Transverse colon (tissue), 4 donors: ENCODE measurements around the gene TNRC6B. TPM values are rescaled to one million over a fixed set of nuclear protein-coding genes. Genes with fewer than 3 reads are reported as not detected.

ENCODE experiments used
- DNase-seq: peaks from one replicate; pipeline ENCODE4 v3.0.0-alpha.2; 2019
- H3K27ac ChIP-seq, 4 donors: fragments of 200-600 bp; sonication (generic); 2 replicates each; pipeline ENCODE4 v1.5.1; 2016 to 2018; ENCODE audit warnings: inconsistent platforms in 4 of 4
- H3K27me3 ChIP-seq: fragments of 200-600 bp; sonication (generic); 2 replicates; pipeline ENCODE4 v1.5.1; 2017; ENCODE audit warnings: inconsistent platforms
- H3K36me3 ChIP-seq, 4 donors: fragments of 200-600 bp; sonication (generic); 2 replicates each; pipeline ENCODE4 v1.5.1; 2017 to 2019; ENCODE audit warnings: inconsistent platforms in 4 of 4
- H3K4me1 ChIP-seq, 4 donors: fragments of 200-600 bp; sonication (generic); 2 replicates each; pipeline ENCODE4 v1.5.1; 2017 to 2020; ENCODE audit warnings: inconsistent platforms in 4 of 4
- H3K4me3 ChIP-seq, 4 donors: fragments of 200-600 bp; sonication (generic); 1 replicate in 1 of 4; 2 replicates in 3 of 4; pipeline versions ENCODE4 v1.5.1 to v1.6.1; 2017 to 2019; ENCODE audit warnings: inconsistent platforms in 4 of 4
- H3K9me3 ChIP-seq, 2 donors: fragments of 200-600 bp; sonication (generic); 2 replicates each; pipeline ENCODE4 v1.5.1; 2017 to 2019; ENCODE audit warnings: inconsistent platforms in 2 of 2
- EP300 ChIP-seq: sonication (generic); formaldehyde crosslinking; IDR thresholded peaks from one replicate; pipeline ENCODE4 v1.6.1; 2017; ENCODE audit warnings: antibody characterized with exemption, low read depth
- POLR2A ChIP-seq: fragments of 450-650 bp; IDR thresholded peaks from one replicate; pipeline ENCODE4 v1.6.1; 2016; ENCODE audit warnings: antibody characterized with exemption, mild to moderate bottlenecking, moderate library complexity
- POLR2AphosphoS5 ChIP-seq, 3 donors: sonication (generic); formaldehyde crosslinking; IDR thresholded peaks; one replicate each; pipeline ENCODE4 v1.6.1; 2016; ENCODE audit warnings: antibody characterized with exemption in 3 of 3
- WGBS, 2 donors: methylation state at CpG; one replicate each; pipeline ENCODE4 v1.1.5; 2018; ENCODE audit warnings: low coverage in 1 of 2; 5-methylcytosine and 5-hydroxymethylcytosine counted together
- in situ Hi-C, 4 donors: fragments of 200-750 bp; cut with MboI; loops; one replicate each; pipeline versions ENCODE4 v1.15.0 to v1.15.1; 2017; ENCODE audit warnings: low sequenced_read_pairs in 3 of 4, low pct_ligation_motif_present in 1 of 4, low pct_unique_long_range_greater_than_20kb in 1 of 4
- intact Hi-C: fragments of 100-400 bp; cut with DNase I; formaldehyde crosslinking; loops from one replicate; pipeline ENCODE4 v1.15.1; 2023; ENCODE audit warnings: low total_unique reads
- total RNA-seq, 4 donors: library from RNA; depleted of rRNA; stranded (reverse); fragments of >200 nt; gene quantifications; one replicate each; pipeline ENCODE4 v1.1.0, GENCODE V29; 2016
- TF ChIP-seq, protein P1 (sequence below), 5 experiments: fragments of 200-600 bp in 3 of 5; fragments of 450-650 bp in 2 of 5; sonication (generic) in 3 of 5; IDR thresholded peaks; 1 replicate in 2 of 5; 2 replicates in 3 of 5; pipeline ENCODE4 v1.5.1; 2016 to 2017; ENCODE audit warnings: antibody characterized with exemption in 5 of 5, inconsistent platforms in 3 of 5, mild to moderate bottlenecking in 2 of 5, moderate library complexity in 1 of 5

TNRC6B gene
- total RNA-seq, 4 donors from 2014 or later: 36.7 to 108 (median 54.0) TPM

DNA sequence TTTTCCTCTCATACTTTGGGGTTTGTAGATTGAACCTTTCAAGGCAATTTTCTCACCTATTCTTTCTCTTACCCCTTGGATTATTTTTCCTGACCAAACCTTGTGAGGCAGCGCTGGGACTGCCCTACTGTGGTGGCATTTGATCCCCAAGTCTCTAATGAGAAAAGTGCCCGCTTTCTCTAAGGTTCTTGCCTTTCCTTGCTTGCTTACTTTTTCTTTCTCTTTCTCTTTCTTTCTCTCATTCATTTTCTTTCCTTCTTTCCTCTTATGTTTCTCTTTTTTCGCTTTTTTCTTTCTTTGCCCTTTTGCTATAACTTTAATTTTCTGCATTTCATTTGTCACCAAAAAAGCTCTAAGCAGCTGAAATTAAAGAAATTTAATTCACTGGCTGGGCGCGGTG, 127.9 kb downstream of the TNRC6B start:
- intact Hi-C loops (no loop called here), in situ Hi-C loops (no loop called here)
- no peaks in the 10 kb centered on the region for H3K9me3 ChIP-seq
- no peak overlapping the region for H3K4me3 ChIP-seq
- H3K36me3 ChIP-seq: peaks cover 0 to 56% (median 14%) of the 10 kb centered on the region in 4 donors
- H3K4me1 ChIP-seq: peaks cover under 1 to 14% (median 5%) of the 10 kb centered on the region in 4 donors
- DNase-seq: no peak
- no peaks in the 10 kb centered on the region for H3K27me3 ChIP-seq
- 96 to 100% methylated on average over 5 of the region's 5 CpGs for WGBS, 2 donors
- H3K27ac ChIP-seq: no peak overlapping the region
- TF ChIP-seq, protein P1, sequence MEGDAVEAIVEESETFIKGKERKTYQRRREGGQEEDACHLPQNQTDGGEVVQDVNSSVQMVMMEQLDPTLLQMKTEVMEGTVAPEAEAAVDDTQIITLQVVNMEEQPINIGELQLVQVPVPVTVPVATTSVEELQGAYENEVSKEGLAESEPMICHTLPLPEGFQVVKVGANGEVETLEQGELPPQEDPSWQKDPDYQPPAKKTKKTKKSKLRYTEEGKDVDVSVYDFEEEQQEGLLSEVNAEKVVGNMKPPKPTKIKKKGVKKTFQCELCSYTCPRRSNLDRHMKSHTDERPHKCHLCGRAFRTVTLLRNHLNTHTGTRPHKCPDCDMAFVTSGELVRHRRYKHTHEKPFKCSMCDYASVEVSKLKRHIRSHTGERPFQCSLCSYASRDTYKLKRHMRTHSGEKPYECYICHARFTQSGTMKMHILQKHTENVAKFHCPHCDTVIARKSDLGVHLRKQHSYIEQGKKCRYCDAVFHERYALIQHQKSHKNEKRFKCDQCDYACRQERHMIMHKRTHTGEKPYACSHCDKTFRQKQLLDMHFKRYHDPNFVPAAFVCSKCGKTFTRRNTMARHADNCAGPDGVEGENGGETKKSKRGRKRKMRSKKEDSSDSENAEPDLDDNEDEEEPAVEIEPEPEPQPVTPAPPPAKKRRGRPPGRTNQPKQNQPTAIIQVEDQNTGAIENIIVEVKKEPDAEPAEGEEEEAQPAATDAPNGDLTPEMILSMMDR (IDR thresholded peaks at IDR 0.05): no peak
- TF ChIP-seq POLR2AphosphoS5 (IDR thresholded peaks at IDR 0.05) (no peak), POLR2A (no peak), EP300 (no peak)

DNA sequence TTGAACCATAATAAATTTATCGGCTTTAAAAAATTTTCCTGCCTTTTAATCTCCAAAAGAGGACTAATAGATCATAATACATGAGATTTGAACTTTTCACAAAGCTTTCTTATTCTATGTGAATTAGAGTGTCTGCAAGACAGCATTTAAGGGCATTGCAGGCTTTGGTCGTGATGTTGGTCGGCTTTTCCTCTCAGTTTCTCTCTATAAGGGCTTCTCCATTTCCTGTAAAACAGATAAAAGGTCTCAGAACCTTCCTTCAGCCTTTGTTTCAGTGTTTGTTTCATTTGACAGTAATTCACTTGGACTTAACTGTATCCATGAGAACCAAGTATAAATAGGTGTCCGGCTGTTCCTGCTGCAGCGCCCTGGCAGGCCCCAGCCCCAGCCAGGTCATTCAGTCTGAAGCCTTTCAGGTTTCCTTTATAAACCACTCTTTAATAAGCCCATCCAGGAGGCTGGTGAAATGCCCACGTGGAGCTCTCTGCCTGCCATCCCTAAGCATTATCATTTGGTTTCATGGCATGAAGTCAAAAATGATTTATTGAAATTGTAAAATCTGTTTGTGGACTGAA, 131.4 kb downstream of the TNRC6B start:
- TF ChIP-seq, protein P1 (IDR thresholded peaks at IDR 0.05): no peak
- TF ChIP-seq POLR2AphosphoS5 (IDR thresholded peaks at IDR 0.05): no peak
- TF ChIP-seq EP300: no peak
- TF ChIP-seq POLR2A: no peak
- H3K4me3 ChIP-seq: no peak overlapping the region
- H3K27ac ChIP-seq: peak overlapping the region; percentile 65 to 75 (median 70)
- WGBS, 2 donors: 85 to 93% methylated on average over 5 to 6 of the region's 6 CpGs
- peaks cover 4 to 29% (median 12%) of the 10 kb centered on the region in 4 donors for H3K4me1 ChIP-seq
- H3K9me3 ChIP-seq: no peaks in the 10 kb centered on the region
- intact Hi-C loops (no loop called here), in situ Hi-C loops (no loop called here)
- DNase-seq: no peak
- H3K36me3 ChIP-seq: peaks cover 0 to 62% (median 10%) of the 10 kb centered on the region in 4 donors
- H3K27me3 ChIP-seq: no peaks in the 10 kb centered on the region

DNA sequence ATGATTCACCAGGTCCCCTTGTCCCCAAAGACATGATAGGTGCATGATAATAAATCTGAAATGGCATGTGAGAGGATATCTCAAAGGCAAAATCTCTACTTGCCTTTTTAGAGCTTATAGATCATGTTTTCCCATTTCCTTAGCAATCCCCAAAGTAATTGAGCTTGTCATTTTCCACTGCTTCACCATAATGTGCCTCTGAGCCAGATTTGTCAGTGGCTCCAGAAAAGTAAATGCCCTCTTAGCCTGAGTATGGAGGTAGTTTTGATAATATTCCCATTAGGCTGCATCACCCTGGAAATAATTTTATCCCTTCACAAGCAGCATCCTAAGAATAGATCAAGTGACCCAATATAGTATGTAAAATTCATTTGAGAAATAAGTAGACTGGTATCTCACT, 131.9 kb downstream of the TNRC6B start:
- intact Hi-C loops: no loop called here
- peaks cover 0 to 66% (median 12%) of the 10 kb centered on the region in 4 donors for H3K36me3 ChIP-seq
- in situ Hi-C loops: no loop called here
- TF ChIP-seq, protein P1 (IDR thresholded peaks at IDR 0.05): no peak
- TF ChIP-seq POLR2AphosphoS5 (IDR thresholded peaks at IDR 0.05): no peak
- no peak for TF ChIP-seq EP300
- no peak for TF ChIP-seq POLR2A
- no peaks in the 10 kb centered on the region for H3K9me3 ChIP-seq
- H3K4me3 ChIP-seq: no peak overlapping the region
- H3K27ac ChIP-seq: peak overlapping the region; percentile 65 to 75 (median 70)
- H3K4me1 ChIP-seq: peaks cover 4 to 29% (median 12%) of the 10 kb centered on the region in 4 donors
- no peaks in the 10 kb centered on the region for H3K27me3 ChIP-seq
- no peak for DNase-seq

DNA sequence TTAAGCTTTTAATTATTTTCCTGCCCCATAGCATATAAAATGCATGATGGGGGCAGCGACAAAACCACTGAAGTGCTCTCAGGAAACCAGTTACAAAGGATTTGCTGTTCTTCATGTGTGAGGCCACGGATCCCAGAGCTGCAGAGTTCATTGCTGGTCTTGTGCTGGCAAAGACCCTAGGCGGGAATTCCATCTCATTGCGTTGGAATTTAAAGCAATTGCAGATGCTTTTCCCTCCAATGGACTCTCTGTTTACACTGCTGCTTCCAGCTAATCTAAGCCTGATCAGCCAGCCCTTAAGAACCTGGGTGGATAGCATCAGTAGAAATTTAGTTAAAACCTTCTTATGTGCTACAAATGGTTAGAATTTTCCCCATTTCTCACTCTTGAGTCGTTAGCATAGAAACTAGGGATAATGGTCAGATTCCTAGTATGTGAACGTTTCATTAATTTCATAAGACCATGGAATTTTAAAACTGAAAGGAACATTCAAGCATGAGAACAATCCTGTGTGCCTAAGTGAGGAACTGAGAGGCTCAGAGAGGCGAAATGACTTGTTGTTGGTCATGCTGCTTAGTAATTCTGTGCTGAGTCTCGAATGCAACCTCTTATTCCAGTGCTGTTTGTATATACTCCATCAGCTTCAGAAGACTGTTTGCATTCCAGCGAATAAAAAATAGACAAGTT, 132.5 kb downstream of the TNRC6B start:
- in situ Hi-C loops (no loop called here), intact Hi-C loops (no loop called here)
- Histone ChIP-seq H3K4me3 (no peak overlapping the region), H3K27ac (peak overlapping the region; percentile 65 to 75 (median 70)), H3K27me3 (no peaks in the 10 kb centered on the region), H3K9me3 (no peaks in the 10 kb centered on the region), H3K36me3 (peaks cover 0 to 72% (median 15%) of the 10 kb centered on the region in 4 donors), H3K4me1 (peaks cover 4 to 29% (median 12%) of the 10 kb centered on the region in 4 donors)
- no peak for TF ChIP-seq POLR2A
- no peak for TF ChIP-seq POLR2AphosphoS5 (IDR thresholded peaks at IDR 0.05)
- TF ChIP-seq, protein P1 (IDR thresholded peaks at IDR 0.05): no peak
- no peak for TF ChIP-seq EP300
- peak; percentile 21 for DNase-seq
- 62 to 74% methylated on average over 4 to 9 of the region's 9 CpGs for WGBS, 2 donors
